Stimulated activated CD8-positive, alpha-beta memory T cell treated with anti-CD3 and anti-CD28 coated beads, Interleukin-2, amount 100 ng/mL, for 48 hours (primary cell): Measurements from ENCODE around the gene LRMDA.

ENCODE experiments used
- DNase-seq, 2 donors: peaks; one replicate each; pipeline ENCODE4 v3.0.0-alpha.2; 2020; ENCODE audit warnings: low read depth in 2 of 2

LRMDA gene

DNA sequence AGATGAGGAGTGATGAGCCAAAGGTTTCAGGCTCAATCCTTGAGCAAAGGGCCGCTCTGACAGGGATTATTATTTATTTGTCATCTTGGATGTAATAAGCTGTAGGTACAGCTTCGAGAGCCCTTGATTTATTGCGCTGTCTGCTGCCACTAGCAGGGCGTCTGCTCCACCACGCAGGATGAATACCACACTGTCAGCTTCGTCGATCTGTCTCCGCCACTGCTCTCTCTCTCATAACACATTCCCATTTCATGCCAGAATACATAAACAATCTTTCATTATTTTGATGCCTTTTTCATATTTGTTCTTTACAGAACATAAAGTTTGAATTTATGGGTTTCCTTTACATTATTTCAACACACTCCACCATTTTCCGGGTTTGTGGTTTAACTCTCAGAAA is 276.6 kb downstream of the LRMDA start:
- no peak for DNase-seq

GRCh38 chr10:75709245-75709644 is 277.8 kb downstream of the LRMDA start:
- no peak for DNase-seq

GRCh38 chr10:75709811-75710210 is 278.4 kb downstream of the LRMDA start:
- DNase-seq, result no peak

DNA sequence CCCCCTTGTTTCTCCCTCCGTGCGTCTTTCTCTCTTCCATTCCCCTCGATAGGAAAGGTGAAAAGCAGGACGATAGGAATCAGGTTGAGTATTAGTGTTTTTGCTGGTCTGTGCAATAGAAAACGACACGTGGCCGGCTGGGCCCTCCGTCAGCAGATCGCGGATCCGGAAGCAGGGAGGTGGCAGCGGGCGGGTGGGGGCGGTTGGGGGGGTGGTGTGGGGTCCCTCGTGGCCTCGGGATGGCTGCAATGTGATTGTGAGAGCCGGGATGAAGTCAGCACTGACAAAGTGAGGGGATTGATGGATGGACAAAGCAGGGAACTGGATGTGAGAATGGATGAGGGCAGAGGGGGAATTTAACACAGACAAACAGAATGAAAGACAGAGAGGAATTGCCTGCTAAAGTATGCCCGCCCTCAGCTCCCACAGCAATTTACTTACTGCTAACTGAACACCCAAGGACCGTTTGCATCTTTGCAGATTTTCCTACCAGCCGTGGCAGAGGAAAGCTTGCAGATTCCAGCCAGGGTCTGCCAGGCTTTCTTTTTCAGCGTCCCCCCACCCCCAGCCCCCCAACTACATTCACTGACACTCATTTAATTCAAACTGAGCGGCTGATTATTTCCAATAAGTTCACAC is 280.9 kb downstream of the LRMDA start:
- DNase-seq, result no peak

DNA sequence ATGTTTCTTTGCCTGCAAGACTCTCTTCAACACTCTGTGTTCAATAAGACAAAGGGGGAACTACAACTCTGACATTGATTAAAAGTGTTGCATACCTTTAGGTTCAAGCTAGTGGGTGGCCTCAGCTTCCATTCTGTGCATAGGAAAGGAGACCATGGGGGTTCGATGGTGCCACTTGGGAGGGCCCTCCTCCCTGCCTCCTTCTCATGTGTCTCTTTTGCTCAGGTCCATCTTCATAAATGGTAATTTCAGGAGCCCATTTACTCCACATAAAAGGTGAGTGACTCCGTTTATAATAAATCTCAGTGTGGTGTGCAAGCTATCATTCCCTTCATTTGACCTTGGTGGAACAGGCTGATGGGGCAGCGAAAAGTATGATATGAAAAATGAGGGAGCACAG is 285.1 kb downstream of the LRMDA start:
- no peak for DNase-seq

GRCh38 chr10:75717126-75717916 is 285.9 kb downstream of the LRMDA start:
- no peak for DNase-seq

GRCh38 chr10:75718991-75719390 is 287.6 kb downstream of the LRMDA start:
- DNase-seq, result no peak

DNA sequence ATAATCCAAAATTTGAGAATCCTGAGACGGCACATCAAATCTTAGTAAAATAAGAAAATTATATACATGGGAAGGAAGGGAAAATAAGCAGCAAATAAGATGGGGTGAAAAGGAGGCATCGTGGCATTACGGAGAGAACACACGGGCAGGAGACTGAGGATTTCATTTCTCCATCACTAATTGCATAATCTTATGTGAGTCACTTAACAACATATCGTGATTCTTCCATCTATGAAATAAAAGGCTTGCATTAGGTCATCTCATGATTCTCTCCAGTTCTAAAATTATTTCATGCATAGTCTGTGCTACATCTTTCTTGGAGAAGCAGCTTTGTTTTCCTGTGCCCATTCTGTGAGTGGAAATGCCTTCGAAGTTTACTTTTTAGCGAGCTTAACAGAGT is 288.7 kb downstream of the LRMDA start:
- no peak for DNase-seq

DNA sequence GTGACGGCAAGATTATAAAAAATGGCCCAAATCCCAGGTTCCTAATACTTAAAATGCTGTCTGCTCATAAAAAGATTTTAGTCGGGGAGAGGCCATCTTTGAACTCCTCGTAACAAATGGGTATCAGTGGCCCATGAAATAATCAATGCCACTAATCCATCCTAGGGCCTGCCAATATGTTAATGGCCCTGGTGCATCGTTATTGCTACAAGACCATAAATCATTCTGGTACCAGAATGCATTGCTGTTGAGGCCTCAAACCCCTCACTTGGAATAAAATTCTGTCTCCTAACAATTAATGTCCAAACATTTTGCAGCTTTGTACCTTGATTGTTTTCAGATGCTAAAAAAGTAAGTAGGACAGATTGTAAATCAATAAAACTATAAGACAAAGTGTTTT is 290.6 kb downstream of the LRMDA start:
- DNase-seq, result no peak

GRCh38 chr10:75722609-75723008 is 291.2 kb downstream of the LRMDA start:
- no peak for DNase-seq

DNA sequence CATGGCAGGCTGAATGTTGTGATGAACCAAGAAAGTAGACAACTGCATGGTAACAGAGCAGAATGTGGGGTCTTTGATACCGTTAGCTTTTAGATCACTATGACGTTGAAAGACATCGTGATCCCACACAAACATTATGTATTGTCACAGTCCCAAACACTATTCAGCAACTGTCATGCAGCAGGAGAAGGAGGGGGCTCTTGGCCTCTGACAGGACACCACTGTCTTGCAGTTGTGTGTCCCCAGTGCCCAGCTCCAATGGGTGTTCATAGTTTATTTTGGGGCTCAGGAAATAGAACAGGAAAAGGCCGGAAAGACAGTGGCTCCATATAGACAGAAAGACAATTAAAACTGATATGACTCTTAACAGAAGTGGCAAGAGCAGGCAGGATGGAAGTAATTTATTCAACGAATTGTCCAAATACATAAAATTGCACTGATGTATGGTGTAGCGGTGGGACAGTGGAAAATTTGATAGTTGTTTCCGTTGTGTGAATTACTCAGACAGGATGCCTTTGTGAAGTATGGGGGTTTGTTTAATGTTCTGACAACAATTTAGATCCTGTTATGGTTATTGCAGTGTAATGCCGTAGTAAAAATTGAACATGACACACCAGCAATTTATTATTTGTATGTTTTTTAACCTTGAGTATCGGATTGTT is 292.0 kb downstream of the LRMDA start:
- no peak for DNase-seq

DNA sequence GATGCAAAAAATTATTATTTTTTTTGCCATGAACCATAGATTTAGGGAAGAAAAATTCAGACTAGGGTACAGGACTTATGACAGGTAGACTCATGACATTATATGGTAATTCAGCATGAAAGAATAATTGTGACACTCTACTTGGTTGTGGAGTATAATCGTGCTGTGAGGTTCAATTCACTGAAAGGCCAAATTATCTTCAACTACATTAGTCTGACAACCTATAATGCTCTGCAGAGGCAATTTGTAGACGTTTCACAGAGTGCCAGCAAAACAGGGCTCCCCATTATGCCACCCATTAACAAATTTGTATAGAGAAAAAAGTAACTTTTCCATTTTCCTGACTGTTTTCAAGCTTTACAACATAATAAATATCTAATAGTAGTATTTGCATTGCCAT is 292.6 kb downstream of the LRMDA start:
- DNase-seq, result no peak

- no peak for DNase-seq
Observed at GRCh38 chr10:75726522-75727483, 295.4 kb downstream of the LRMDA start.

GRCh38 chr10:75730847-75731246 is 299.4 kb downstream of the LRMDA start:
- no peak for DNase-seq

GRCh38 chr10:75733135-75733890 is 301.9 kb downstream of the LRMDA start:
- DNase-seq, result no peak

GRCh38 chr10:75736151-75736640 is 304.8 kb downstream of the LRMDA start:
- DNase-seq, result no peak

- DNase-seq, result no peak
Observed at GRCh38 chr10:75736889-75737579, 305.6 kb downstream of the LRMDA start.

DNA sequence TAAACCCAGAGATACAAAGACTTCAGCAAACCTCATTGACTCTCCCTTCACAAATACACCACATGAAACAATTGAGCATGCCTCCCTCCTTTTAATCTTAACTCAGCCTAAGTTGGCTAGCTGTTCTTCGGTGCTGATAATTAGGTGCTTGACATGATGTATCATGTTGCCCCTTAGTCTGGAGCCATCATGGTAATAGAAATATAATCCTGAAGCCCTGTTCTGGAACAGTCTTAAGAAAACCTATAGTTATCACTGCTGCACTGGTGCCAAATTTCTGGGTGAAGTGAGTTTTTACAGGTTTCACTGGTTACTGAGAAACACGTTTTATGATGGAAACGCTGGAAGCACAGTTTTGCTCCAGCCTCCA is 306.1 kb downstream of the LRMDA start:
- DNase-seq, result no peak

GRCh38 chr10:75738924-75739323 is 307.5 kb downstream of the LRMDA start:
- DNase-seq, result no peak

DNA sequence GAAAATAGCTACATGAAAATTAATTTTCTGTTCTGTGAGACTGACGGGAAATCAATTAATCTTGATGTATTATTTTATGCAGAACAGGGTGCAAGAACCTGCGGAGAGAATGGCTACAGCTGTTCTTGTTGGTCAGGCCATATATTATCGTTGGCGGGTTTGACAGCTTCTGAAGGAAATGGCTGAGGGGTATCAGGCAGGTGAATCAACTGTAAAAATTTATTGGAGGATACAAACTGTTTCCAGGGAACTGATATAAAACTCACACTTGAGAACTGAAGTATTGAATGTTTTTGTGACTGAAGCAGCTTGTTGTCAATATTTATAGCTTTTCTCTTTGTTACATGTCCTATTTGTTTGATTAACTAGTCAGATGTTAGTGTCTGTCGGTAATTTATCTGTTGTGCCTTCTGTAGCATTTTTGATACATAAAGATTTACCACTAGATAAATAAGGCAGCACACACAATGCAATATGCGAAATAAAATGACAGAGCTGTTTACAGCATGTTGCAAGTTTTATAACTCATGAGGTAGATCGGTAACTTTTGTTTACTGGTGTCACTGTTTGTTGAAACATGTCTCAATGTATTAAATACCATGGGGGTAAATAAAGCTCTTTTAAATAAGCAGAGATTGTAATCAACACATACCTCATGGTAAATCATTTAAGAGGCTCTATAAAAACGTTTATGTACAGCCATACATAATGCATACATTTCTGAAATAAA is 308.2 kb downstream of the LRMDA start:
- DNase-seq, result no peak
